ENCODE data around the gene TRAPPC5.
A peak's percentile ranks its signal among the peaks of the same experiment; 100 is the strongest.

TRAPPC5 gene
- long read RNA-seq, full-length matches to known transcripts: 65 of 78 reads
- long read RNA-seq, partial matches to known transcripts: 0 of 78 reads
- long read RNA-seq, other reads (novel, unspliced or antisense): 13 of 78 reads

DNA sequence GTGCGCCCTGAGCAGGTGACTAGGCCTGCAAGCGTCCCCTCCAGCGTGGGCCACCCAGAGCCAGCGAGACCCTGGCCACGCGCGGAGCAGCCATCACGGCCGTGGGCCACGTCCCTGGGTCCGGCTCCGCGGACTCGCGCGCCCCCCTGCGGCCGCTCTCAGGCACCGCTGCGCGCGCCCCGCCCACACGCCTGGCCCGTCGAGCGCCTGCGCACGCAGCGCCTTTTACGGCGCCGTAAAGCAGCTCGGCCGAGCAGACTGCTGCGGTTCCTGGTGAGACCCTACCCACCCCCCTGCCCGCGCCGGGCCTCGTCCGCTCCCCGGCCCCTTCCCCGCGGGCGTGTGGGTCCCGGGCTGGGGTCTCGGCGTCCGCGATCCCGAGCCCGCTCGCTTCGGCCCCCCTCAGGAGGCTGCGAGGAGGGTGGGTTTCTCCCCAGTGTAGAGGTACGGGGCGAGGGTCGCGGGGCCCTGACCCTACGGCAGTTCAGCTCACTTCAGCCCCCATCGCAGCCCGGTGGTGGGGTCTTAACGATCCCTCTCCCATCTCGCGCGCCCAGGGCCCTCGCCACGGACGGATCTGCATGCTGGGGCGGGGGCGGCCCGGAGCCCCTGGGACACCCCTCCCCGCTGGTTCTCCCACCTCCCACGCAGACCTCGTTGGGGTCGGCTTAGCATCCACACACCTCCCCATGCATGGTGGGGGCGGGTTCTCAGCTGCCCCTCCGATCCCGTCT, at the start of gene TRAPPC5:
TRAPPC5 (plus strand) TSS at position 228 of the 734 bp plus-strand sequence. CDS start 1,421 bp downstream, outside the sequence.
- TF ChIP-seq SPI1 (IDR thresholded peaks at IDR 0.05; ENCODE audit: borderline replicate concordance, low read depth): no peak
- TF ChIP-seq GABPA (IDR thresholded peaks at IDR 0.05; ENCODE audit: low read depth): no peak
- 0 out of 2 replicates have a peak, but pooled peaks have one; percentile 47 for TF ChIP-seq POLR2AphosphoS5 (IDR thresholded peaks at IDR 0.05; ENCODE audit: low read depth)
- TF ChIP-seq, protein P1, sequence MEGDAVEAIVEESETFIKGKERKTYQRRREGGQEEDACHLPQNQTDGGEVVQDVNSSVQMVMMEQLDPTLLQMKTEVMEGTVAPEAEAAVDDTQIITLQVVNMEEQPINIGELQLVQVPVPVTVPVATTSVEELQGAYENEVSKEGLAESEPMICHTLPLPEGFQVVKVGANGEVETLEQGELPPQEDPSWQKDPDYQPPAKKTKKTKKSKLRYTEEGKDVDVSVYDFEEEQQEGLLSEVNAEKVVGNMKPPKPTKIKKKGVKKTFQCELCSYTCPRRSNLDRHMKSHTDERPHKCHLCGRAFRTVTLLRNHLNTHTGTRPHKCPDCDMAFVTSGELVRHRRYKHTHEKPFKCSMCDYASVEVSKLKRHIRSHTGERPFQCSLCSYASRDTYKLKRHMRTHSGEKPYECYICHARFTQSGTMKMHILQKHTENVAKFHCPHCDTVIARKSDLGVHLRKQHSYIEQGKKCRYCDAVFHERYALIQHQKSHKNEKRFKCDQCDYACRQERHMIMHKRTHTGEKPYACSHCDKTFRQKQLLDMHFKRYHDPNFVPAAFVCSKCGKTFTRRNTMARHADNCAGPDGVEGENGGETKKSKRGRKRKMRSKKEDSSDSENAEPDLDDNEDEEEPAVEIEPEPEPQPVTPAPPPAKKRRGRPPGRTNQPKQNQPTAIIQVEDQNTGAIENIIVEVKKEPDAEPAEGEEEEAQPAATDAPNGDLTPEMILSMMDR (IDR thresholded peaks at IDR 0.05; ENCODE audit: insufficient read depth, low read length): peak; percentile 61
- TF ChIP-seq, protein P2, sequence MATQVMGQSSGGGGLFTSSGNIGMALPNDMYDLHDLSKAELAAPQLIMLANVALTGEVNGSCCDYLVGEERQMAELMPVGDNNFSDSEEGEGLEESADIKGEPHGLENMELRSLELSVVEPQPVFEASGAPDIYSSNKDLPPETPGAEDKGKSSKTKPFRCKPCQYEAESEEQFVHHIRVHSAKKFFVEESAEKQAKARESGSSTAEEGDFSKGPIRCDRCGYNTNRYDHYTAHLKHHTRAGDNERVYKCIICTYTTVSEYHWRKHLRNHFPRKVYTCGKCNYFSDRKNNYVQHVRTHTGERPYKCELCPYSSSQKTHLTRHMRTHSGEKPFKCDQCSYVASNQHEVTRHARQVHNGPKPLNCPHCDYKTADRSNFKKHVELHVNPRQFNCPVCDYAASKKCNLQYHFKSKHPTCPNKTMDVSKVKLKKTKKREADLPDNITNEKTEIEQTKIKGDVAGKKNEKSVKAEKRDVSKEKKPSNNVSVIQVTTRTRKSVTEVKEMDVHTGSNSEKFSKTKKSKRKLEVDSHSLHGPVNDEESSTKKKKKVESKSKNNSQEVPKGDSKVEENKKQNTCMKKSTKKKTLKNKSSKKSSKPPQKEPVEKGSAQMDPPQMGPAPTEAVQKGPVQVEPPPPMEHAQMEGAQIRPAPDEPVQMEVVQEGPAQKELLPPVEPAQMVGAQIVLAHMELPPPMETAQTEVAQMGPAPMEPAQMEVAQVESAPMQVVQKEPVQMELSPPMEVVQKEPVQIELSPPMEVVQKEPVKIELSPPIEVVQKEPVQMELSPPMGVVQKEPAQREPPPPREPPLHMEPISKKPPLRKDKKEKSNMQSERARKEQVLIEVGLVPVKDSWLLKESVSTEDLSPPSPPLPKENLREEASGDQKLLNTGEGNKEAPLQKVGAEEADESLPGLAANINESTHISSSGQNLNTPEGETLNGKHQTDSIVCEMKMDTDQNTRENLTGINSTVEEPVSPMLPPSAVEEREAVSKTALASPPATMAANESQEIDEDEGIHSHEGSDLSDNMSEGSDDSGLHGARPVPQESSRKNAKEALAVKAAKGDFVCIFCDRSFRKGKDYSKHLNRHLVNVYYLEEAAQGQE (IDR thresholded peaks at IDR 0.05; ENCODE audit: insufficient replicate concordance, low read depth): no peak
- Histone ChIP-seq H3K4me3 (replicated peaks; ENCODE audit: insufficient read depth, low read length) (peak within 1 kb of the TSS; percentile 95), H3K27ac (replicated peaks) (peak within 1 kb of the TSS; percentile 95), H3K27me3 (ENCODE audit: insufficient read depth, poor library complexity, severe bottlenecking) (no peaks in the 10 kb centered on the region)
- DNase-seq (ENCODE audit: low read depth in 1 of 2, low spot score in 1 of 2): peak; percentile 87 to 92

DNA sequence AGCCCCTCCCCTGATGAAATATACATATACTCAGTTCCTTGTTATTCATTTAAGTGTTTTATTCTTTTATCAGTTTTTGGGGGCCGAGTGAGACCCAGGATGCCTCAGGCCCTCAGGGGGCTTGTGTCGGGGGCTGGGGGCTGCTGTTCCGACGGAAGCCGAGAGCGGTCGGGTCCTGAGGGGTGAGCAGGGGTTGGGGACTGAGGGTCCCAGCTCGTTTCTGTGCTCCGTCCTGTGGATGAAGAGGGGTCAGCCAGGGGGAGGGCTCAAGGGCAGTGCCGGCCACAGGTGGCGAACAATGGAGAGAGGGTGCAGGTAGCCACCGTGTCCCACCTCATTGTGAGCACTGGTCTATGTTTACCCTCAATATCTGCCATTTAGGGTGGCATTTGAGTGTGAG, 49.1 kb upstream of the TRAPPC5 start:
- TF ChIP-seq POLR2AphosphoS5 (IDR thresholded peaks at IDR 0.05; ENCODE audit: low read depth) (no peak), SPI1 (IDR thresholded peaks at IDR 0.05; ENCODE audit: borderline replicate concordance, low read depth) (no peak), GABPA (IDR thresholded peaks at IDR 0.05; ENCODE audit: low read depth) (no peak)
- TF ChIP-seq, protein P2 (IDR thresholded peaks at IDR 0.05; ENCODE audit: insufficient replicate concordance, low read depth): no peak
- TF ChIP-seq, protein P1 (IDR thresholded peaks at IDR 0.05; ENCODE audit: insufficient read depth, low read length): no peak
- H3K27me3 ChIP-seq (ENCODE audit: insufficient read depth, poor library complexity, severe bottlenecking): no peaks in the 10 kb centered on the region
- no peak overlapping the region for H3K27ac ChIP-seq (replicated peaks)
- no peak for DNase-seq (ENCODE audit: low read depth in 1 of 2, low spot score in 1 of 2)
- no peak overlapping the region for H3K4me3 ChIP-seq (replicated peaks; ENCODE audit: insufficient read depth, low read length)

DNA sequence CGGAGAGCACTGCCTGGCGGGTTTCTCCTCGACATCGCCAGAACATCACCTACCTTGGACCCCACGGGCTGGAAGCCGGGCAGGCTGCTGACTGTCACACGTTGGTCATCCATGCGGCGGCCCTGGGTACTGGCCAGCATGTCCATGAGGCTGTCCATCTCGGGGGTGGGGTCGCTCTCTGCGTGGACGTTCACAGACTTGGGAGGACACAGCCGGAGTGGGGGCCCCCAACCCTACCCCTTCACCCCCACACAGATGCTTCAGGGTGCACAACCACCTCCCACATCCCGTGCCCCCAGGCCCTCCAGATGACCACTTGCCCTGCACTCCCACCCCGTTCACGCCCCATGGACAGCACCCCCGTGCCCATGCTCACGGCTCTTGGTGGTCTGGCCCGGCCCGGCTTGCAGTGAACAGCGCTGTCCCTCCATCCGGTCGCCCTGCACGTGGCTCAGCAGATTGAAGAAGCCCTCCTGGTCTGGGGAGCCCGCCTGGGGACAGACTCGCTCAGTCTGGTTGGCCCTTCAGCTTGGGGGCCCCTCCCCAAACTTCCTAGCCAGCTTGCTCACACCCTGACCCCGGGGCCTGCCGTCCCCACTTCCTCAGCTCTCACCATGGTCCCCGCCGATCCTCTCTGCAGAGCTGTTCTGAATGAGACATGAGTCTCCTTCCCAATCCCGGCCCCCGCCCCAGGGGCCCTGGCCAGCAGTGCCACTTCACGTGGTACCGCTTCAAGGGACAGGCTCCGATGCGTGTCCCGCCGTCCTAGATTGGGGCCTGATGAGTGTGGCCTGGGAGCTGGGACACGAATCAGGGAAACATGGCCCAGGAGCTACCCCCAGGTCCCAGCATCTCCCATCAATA, 48.1 kb upstream of the TRAPPC5 start:
- Histone ChIP-seq H3K27me3 (ENCODE audit: insufficient read depth, poor library complexity, severe bottlenecking) (no peaks in the 10 kb centered on the region), H3K4me3 (replicated peaks; ENCODE audit: insufficient read depth, low read length) (no peak overlapping the region), H3K27ac (replicated peaks) (no peak overlapping the region)
- DNase-seq (ENCODE audit: low read depth in 1 of 2, low spot score in 1 of 2): no peak
- TF ChIP-seq GABPA (IDR thresholded peaks at IDR 0.05; ENCODE audit: low read depth): no peak
- TF ChIP-seq, protein P2 (IDR thresholded peaks at IDR 0.05; ENCODE audit: insufficient replicate concordance, low read depth): no peak
- TF ChIP-seq SPI1 (IDR thresholded peaks at IDR 0.05; ENCODE audit: borderline replicate concordance, low read depth): no peak
- no peak for TF ChIP-seq POLR2AphosphoS5 (IDR thresholded peaks at IDR 0.05; ENCODE audit: low read depth)
- TF ChIP-seq, protein P1 (IDR thresholded peaks at IDR 0.05; ENCODE audit: insufficient read depth, low read length): no peak
